GM23338 (cell line): ENCODE measurements around the gene ZNF662. TPM values are rescaled to one million over a fixed set of nuclear protein-coding genes. Genes with fewer than 3 reads are reported as not detected.

Source experiments
- ATAC-seq: fragments of 200-7000 bp; cut with Tn5 transposase; 3 replicates; pipeline ENCODE4 v1.9.1; 2020
- DNase-seq: peaks from one replicate; pipeline ENCODE4 v3.0.0-alpha.2; 2015; ENCODE audit warnings: low spot score
- H2AFZ ChIP-seq: fragments of 200-600 bp; sonication (generic); 2 replicates; pipeline ENCODE4 v1.8.0; 2016; ENCODE audit warnings: antibody characterized with exemption, mild to moderate bottlenecking, moderate library complexity
- H3F3A ChIP-seq: fragments of 200-600 bp; sonication (generic); replicated peaks from 2 replicates; pipeline ENCODE4 v1.8.0; 2017; ENCODE audit warnings: antibody characterized with exemption, mixed run types, low read depth
- H3K27ac ChIP-seq: fragments of 200-600 bp; sonication (generic); 2 replicates; pipeline ENCODE4 v1.6.1; 2016; ENCODE audit warnings: low read depth
- H3K27me3 ChIP-seq: fragments of 200-600 bp; sonication (generic); 2 replicates; pipeline ENCODE4 v1.8.0; 2016; ENCODE audit warnings: mild to moderate bottlenecking, mixed run types, moderate library complexity; ENCODE audit not compliant: insufficient read depth
- H3K36me3 ChIP-seq: fragments of 200-600 bp; sonication (generic); 2 replicates; pipeline ENCODE4 v1.8.0; 2016; ENCODE audit warnings: mild to moderate bottlenecking; ENCODE audit not compliant: insufficient read depth
- H3K4me1 ChIP-seq: fragments of 200-600 bp; sonication (generic); 2 replicates; pipeline ENCODE4 v1.8.0; 2016; ENCODE audit warnings: mild to moderate bottlenecking, moderate library complexity; ENCODE audit not compliant: insufficient read depth
- H3K4me2 ChIP-seq: fragments of 200-600 bp; sonication (generic); 2 replicates; pipeline ENCODE4 v1.7.1; 2017; ENCODE audit warnings: mixed run types
- H3K4me3 ChIP-seq: fragments of 200-600 bp; sonication (generic); 2 replicates; pipeline ENCODE4 v1.6.1; 2016; ENCODE audit warnings: mixed run types
- H3K79me2 ChIP-seq: fragments of 200-600 bp; sonication (generic); replicated peaks from 2 replicates; pipeline ENCODE4 v1.8.0; 2017; ENCODE audit warnings: mild to moderate bottlenecking; ENCODE audit not compliant: insufficient read depth
- H3K9me2 ChIP-seq: fragments of 200-600 bp; sonication (generic); 2 replicates; pipeline ENCODE4 v1.8.0; 2017; ENCODE audit not compliant: insufficient read depth
- H4K20me1 ChIP-seq: fragments of 200-600 bp; sonication (generic); replicated peaks from 2 replicates; pipeline ENCODE4 v1.8.0; 2017; ENCODE audit warnings: mild to moderate bottlenecking; ENCODE audit not compliant: insufficient read depth
- H3K27ac Mint-ChIP-seq: 2 replicates; pipeline ENCODE4 v1.8.0; 2020; ENCODE audit warnings: inconsistent platforms, mild to moderate bottlenecking, moderate library complexity, mixed read lengths
- H3K27me3 Mint-ChIP-seq: 3 replicates; pipeline ENCODE4 v1.8.0; 2022; ENCODE audit warnings: low read depth, mild to moderate bottlenecking, moderate library complexity, mixed read lengths, inconsistent platforms; ENCODE audit not compliant: insufficient read depth, poor library complexity
- H3K36me3 Mint-ChIP-seq: 3 replicates; pipeline ENCODE4 v1.8.0; 2021; ENCODE audit warnings: low read depth, mild to moderate bottlenecking, inconsistent platforms, moderate library complexity, mixed read lengths
- H3K4me1 Mint-ChIP-seq: 3 replicates; pipeline ENCODE4 v1.8.0; 2020; ENCODE audit warnings: mild to moderate bottlenecking, inconsistent platforms, mixed read lengths
- H3K4me3 Mint-ChIP-seq: 3 replicates; pipeline ENCODE4 v1.8.0; 2021; ENCODE audit warnings: moderate library complexity, mild to moderate bottlenecking, inconsistent platforms, mixed read lengths
- H3K9me3 Mint-ChIP-seq: 3 replicates; pipeline ENCODE4 v1.8.0; 2020; ENCODE audit warnings: moderate library complexity, mild to moderate bottlenecking, inconsistent platforms, mixed read lengths
- ETS1 ChIP-seq: IDR thresholded peaks from 2 replicates; pipeline ENCODE4 v1.6.1; 2016; ENCODE audit warnings: antibody characterized with exemption
- JUNB ChIP-seq: IDR thresholded peaks from one replicate; pipeline ENCODE4 v1.6.1; 2016; ENCODE audit warnings: antibody characterized with exemption; ENCODE audit not compliant: unreplicated experiment
- NANOG ChIP-seq: IDR thresholded peaks from 2 replicates; pipeline ENCODE4 v1.6.1; 2016; ENCODE audit warnings: antibody characterized with exemption, borderline replicate concordance
- ZNF462 ChIP-seq: fragments of 250-450 bp; sonication (Bioruptor Pico); IDR thresholded peaks from 2 replicates; pipeline ENCODE4 v1.5.0; 2020; ENCODE audit warnings: mild to moderate bottlenecking, moderate library complexity
- polyA plus RNA-seq: library from polyadenylated mRNA; unstranded; fragments of >200 nt; fragmentation: Nextera tagmentation; extraction: Ambion mirVana; gene quantifications from 2 replicates; pipeline ENCODE4 v1.2.1, GENCODE V29; 2016
- total RNA-seq: library from RNA; depleted of rRNA; stranded (reverse); fragments of >200 nt; shearing (Covaris generic); gene quantifications from 2 replicates; pipeline ENCODE4 v1.2.3, GENCODE V29; 2014

The ZNF662 gene
- total and polyA plus RNA-seq, 2 experiments from 2014 or later: 0.84 to 1.5 TPM

- TF ChIP-seq ZNF462 (CRISPR knock-in tag): no peak
Measured at GRCh38 chr3:42886294-42886822, 19.6 kb upstream of the ZNF662 start (continued).

- Histone ChIP-seq H3K4me2 (no peak overlapping the region), H3F3A (0 out of 2 replicates have a peak, but pooled peaks cover 3% of the 10 kb centered on the region), H3K27me3 (no peaks in the 10 kb centered on the region), H3K9me2 (no peaks in the 10 kb centered on the region; the same call in none of the 2 replicates), H3K79me2 (no peaks in the 10 kb centered on the region), H3K4me1 (peaks cover 21% of the 10 kb centered on the region), H2AFZ (no peak overlapping the region), H3K4me3 (no peak overlapping the region), H3K27ac (no peak overlapping the region), H3K36me3 (no peaks in the 10 kb centered on the region), H4K20me1 (no peaks in the 10 kb centered on the region)
- TF ChIP-seq NANOG (no peak), JUNB (no peak)
- no peaks in the 10 kb centered on the region for H3K9me3 Mint-ChIP-seq
- no peak overlapping the region for H3K4me3 Mint-ChIP-seq
- DNase-seq: no peak
- H3K27me3 Mint-ChIP-seq: peaks cover under 1% of the 10 kb centered on the region
- H3K27ac Mint-ChIP-seq: no peak overlapping the region
- no peaks in the 10 kb centered on the region; the same call in 2 of the 3 replicates for H3K36me3 Mint-ChIP-seq
- peaks cover 42% of the 10 kb centered on the region for H3K4me1 Mint-ChIP-seq
- no peak for ATAC-seq
Measured at GRCh38 chr3:42887084-42887483, 18.9 kb upstream of the ZNF662 start.

GRCh38 chr3:42891042-42891441, 14.9 kb upstream of the ZNF662 start:
- H3K4me2 ChIP-seq: peak overlapping the region; percentile 29
- H4K20me1 ChIP-seq: no peaks in the 10 kb centered on the region
- no peaks in the 10 kb centered on the region for H3K36me3 ChIP-seq
- H2AFZ ChIP-seq: no peak overlapping the region
- peak; percentile 94 for DNase-seq
- peak overlapping the region; percentile 96 for H3K27ac ChIP-seq
- 0 out of 2 replicates have a peak, but pooled peaks cover 3% of the 10 kb centered on the region for H3F3A ChIP-seq
- no peaks in the 10 kb centered on the region for H3K9me3 Mint-ChIP-seq
- no peaks in the 10 kb centered on the region for H3K27me3 ChIP-seq
- peak; percentile 97 for ATAC-seq
- H3K4me1 ChIP-seq: peaks cover 35% of the 10 kb centered on the region
- peak overlapping the region; percentile 94 for H3K27ac Mint-ChIP-seq
- no peaks in the 10 kb centered on the region for H3K79me2 ChIP-seq
- no peak overlapping the region for H3K4me3 Mint-ChIP-seq
- peaks cover 53% of the 10 kb centered on the region for H3K4me1 Mint-ChIP-seq
- TF ChIP-seq NANOG: peak; percentile 55; the same call in 1 of the 2 replicates
- no peak for TF ChIP-seq ETS1
- no peaks in the 10 kb centered on the region; the same call in none of the 2 replicates for H3K9me2 ChIP-seq
- H3K36me3 Mint-ChIP-seq: no peaks in the 10 kb centered on the region; the same call in 2 of the 3 replicates
- H3K4me3 ChIP-seq: peak overlapping the region; percentile 7; the same call in 1 of the 2 replicates
- H3K27me3 Mint-ChIP-seq: peaks cover 3% of the 10 kb centered on the region
